Stimulated activated CD8-positive, alpha-beta memory T cell treated with anti-CD3 and anti-CD28 coated beads, Interleukin-2, amount 100 ng/mL, for 1 hour (primary cell): ENCODE measurements around the gene NAALADL2.
"Not testable (repeated sequence)": the region's sequence is repeated elsewhere in the genome, so short reads cannot be mapped to it uniquely, and the experiment has no call there.

Experiments used
- DNase-seq, 2 donors: peaks; one replicate each; pipeline ENCODE4 v3.0.0-alpha.2; 2020; ENCODE audit warnings: low read depth in 2 of 2

Gene NAALADL2

GRCh38 chr3:175580318-175580717, 721.2 kb downstream of the NAALADL2 start:
- no peak for DNase-seq

DNA sequence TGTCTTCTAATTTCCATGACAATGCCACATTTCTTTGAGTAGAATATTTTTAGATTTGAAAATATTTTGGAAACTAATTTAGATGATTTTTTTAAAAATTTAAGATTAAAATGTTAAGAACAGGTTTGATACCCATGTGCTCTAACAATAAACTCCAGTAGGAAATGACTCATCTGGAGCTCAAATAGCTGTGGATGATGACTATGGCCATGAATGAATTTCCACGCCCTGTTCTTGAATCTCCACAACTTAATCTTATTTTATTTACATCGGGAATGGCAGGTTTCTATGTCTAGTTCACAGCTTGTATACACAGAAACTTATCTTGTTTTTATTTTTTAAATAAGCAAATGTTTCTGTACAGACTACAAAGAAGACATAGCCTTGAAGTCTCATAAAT, 726.8 kb downstream of the NAALADL2 start:
- no peak for DNase-seq

DNA sequence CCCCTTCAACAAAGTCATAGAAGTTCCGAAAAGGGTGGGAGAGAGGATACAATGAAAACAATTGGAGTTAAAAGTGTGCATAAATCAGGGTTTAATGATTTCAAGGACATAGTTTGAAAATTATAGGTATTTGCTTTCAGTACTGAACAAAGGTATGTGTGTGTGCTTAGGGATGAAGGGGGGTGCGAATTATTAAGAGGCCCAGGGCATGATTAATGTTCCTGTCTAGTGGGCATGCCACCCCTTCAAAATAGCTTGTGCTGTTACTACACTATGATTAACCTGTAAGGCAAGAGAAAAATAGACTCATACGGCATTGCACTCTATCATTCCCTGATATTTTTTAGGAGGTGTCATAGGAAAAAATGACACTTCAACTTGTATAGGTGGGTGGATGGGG, 731.6 kb downstream of the NAALADL2 start:
- DNase-seq: no peak

GRCh38 chr3:175591375-175591774, 732.2 kb downstream of the NAALADL2 start:
- no peak for DNase-seq

GRCh38 chr3:175593331-175593730, 734.2 kb downstream of the NAALADL2 start:
- no peak for DNase-seq

GRCh38 chr3:175598740-175599139, 739.6 kb downstream of the NAALADL2 start:
- DNase-seq: no peak

DNA sequence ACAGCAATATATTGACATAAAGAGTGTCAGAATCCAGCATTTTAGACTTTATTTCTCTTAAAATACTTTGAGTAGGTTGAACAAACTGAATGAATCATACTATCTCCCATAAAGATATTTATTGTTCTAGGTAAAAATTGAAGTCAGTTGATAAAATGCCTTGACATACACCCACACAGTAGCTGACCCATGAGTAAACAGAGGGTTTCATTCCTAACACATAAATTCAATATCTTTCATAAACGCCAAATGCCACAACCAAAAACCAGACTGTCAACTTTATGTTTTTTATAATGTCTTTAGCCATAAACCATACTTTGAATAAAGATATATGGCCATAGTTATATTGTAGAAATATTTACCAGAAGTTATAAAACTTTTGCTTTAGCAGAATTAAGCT, 742.4 kb downstream of the NAALADL2 start:
- no peak for DNase-seq

- no peak for DNase-seq
Measured at GRCh38 chr3:175605851-175606250, 746.7 kb downstream of the NAALADL2 start.

DNA sequence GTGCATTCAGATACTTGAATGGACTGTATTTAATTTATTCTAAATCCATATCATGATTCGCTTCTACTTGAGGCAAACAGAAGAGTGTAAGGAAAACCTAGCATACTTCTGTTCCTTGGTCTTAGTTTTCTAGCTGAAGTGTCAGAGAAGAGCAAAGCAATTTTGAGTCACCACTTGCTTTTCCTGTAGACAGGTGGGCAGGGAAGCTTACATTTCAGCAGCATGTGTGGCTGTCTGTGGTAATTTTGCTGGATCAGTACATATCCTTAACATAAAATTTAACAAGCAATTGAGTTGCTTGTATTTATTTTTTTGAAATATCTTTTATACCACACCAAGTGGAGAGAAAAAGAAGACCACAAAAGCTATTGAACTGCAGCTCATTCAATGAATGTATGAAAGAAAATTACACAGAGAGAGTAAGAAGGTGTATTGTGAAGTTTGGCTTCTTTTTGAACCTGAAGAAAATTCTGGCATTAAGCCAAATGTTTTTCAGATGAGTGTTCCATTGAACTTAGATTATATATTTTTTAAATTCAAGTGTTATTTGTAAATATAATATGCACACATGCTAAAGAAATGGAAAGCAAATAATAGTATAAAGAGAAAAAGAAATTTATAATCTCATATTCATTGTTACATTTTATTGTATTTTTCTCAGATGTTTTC, 747.6 kb downstream of the NAALADL2 start:
- no peak for DNase-seq

DNA sequence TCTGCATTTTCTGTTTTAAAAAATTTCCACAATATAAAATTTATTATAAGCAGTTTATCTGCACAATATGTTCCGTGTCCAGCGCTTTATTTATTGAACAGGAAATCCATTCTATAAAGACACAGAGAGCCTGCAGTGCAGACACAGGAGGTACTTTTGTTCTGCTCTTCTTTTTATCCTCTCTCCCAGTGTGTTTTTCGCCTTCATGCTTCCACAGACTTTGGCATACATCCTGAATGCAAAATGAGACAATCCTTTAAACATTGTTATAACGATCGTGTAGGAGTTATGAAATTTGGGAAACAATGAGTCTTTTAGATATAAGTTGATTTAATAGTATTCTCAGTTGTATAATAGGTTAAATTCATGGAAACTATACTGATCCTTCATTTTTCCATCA, 749.2 kb downstream of the NAALADL2 start:
- no peak for DNase-seq

DNA sequence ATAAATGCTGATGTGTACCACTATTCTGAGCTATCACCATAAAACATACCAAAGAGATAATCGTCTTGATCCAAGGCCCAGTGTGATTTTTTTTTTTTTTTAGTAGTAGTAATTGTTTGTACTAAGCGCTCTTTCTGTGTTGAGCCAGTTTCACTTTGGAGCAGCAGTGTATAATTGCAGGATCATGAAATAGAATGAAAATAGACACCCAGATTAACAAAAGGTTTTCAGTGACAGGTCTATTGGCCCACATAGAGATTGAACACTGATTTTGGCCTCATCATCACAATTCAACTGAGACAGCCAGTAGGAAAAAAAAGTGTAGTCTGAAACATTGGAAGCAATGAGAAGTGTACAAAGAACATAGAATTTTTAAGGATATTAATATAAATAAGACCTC, 749.8 kb downstream of the NAALADL2 start:
- no peak for DNase-seq

- DNase-seq: no peak
Measured at GRCh38 chr3:175612487-175613196, 753.5 kb downstream of the NAALADL2 start.

DNA sequence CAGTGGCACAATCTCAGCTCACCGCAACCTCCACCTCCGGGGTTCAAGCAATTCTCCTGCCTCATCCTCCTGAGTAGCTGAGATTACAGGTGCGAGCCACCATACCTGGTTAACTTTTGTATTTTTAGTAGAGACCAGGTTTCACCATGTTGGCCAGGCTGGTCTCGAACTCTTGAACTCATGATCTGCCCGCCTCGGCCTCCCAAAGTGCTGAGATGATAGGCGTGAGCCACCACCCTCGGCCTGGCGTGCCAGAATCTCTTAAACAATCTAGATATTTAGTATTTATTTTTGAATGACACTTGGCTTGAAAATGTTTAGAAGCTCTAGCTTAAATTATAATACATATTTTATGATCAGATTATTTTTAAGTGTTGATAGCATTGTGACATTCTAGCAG, 755.0 kb downstream of the NAALADL2 start:
- DNase-seq: not testable (repeated sequence)

DNA sequence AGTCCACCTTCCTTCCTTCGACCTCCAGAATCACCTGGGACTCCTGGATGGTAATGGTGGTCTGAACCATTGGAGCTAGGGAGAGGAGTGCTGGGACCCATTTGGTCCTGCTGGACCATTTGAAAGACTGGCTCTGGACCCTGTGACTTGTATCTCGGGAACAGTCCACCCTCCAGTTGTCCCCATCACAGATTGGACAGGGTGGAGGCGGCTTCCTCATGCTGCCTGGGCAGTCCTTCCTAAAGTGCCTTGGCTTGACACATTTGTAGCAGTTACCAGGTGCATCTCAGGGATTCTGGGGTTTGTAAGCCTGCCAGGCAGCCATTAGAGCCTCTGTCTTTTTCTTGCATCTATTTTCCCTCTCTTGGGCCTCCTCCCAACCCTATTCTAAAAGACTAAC, 758.1 kb downstream of the NAALADL2 start:
- no peak for DNase-seq

DNA sequence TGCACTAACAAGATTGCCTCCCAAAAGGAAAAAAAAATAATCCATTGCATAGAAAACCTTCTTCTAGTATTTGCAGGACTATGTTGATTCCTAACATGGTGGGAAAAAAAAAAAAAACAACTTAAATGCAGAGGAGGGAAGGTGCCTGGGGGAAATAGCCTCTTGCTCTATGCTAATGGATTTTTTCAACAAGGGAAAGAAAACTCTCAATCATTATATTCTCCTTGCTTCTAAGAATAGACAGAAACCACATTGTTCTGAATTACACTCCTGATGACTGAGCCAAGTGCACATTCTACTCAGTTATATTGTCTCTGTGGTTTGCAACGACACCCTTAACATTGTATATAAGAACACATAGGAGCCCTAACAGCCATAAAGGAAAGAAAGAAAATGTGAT, 760.2 kb downstream of the NAALADL2 start:
- no peak for DNase-seq

DNA sequence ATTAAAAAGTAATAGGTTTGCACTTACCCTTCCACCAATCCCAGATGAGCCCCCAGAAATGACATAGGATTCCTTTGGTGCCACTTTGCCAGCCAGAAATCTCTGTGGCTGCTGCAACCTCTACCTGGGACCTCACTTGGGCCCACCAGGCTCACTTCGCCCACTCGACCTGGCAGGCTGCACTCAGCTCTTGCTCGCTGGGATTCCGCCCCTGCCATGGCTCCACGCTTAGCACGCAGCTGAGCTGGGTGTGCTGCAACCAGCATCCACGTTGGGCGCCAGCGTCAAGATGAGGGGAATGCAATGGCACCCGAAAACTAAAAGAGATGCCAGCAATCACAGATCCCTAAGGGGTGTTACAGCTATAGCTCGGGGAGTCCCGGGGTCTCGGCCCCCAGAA, 761.0 kb downstream of the NAALADL2 start:
- DNase-seq: no peak

DNA sequence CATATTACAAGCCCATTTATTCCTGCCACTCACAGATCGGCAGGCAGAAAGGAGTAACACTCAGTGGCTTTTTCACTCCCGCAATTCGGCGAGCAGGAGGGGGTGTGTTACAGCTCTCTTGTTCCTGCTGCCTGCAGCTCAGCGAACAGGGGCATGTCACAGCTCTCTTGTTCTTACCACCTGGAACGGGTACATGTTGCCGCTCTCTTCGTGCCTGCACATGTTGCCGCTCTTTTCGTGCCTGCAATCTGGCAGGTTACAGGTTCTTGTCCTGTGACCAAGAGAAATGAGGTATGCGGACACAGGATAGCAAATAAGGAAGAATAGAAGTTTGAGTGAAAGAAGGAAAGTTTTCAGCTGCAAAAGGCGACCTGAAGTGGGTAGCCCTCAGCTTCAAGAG, 761.4 kb downstream of the NAALADL2 start:
- DNase-seq: no peak

DNA sequence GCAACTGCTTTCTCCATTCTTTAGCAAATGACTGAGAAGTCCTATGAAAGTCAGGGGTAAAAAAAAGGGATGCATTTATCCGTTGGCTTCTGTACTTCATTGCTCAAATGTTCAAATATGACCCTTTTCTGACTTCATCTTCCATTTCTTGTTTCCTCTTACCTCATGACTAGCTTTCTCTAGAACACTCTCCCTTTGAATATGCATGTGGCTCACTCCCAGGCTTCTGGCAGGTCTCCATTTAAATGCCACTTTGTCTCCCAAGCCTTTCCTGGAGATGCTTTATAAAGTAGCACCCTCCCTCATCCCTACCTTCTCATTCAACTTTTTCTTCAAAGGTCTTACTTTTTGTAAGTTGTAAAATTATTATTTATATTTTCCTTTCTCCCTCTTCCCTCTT, 781.8 kb downstream of the NAALADL2 start:
- DNase-seq: no peak

DNA sequence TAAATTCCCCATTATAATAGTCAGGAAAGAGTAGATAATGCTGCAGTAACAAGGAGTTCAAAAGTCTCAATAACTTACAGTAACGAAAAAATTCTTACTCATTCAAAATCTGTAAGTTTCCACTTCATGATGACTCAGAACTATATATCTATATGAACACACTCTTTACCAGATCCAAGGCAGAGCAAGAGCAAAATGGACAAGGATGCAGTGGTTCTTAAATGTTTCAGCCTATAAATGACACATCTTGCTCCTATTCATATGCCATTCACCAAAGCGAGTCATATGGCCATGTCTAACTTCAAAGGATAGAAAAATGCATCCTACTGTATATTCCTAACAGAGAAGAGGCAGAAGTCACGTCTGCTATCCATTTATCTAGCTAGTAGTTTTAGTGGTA, 787.7 kb downstream of the NAALADL2 start:
- no peak for DNase-seq

- DNase-seq: no peak
Measured at GRCh38 chr3:175648899-175649298, 789.8 kb downstream of the NAALADL2 start.

DNA sequence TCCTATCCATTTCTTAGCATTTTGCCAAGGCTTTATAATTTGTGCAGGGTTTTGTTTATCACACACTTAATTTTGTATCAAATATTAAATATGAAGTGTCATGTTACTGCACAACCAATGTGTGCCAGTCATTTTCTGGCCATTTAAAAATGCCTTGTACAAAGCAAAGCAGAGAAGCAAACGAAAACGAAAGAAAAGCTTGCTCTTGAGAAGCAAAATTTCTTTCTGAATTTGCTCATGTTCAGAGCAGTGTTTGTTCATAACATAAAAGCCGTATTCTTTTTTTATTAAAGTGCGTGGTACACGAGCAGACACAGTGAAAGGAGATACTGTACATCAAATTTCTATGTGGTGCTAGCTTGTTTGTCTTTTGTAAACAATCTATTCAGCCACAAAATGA, 792.6 kb downstream of the NAALADL2 start:
- DNase-seq: no peak

DNA sequence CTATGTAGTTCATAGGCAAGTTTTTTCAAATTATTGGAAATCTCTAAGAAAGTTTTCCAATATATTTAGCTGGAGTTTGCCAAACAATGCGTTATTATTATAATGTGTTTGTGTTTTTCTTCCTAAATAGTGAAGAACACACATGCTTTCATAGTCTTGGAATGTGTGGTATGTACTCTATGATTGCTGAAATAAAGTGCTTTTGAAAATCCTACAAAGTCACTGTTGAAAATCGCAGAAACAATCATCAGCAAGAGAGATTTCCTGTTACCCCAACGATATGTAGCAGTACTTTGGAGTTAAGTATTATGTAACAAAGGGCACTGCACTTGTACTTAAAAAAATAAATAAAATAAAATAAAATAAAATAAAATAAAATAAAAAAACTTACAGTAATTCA, 796.2 kb downstream of the NAALADL2 start:
- DNase-seq: no peak

DNA sequence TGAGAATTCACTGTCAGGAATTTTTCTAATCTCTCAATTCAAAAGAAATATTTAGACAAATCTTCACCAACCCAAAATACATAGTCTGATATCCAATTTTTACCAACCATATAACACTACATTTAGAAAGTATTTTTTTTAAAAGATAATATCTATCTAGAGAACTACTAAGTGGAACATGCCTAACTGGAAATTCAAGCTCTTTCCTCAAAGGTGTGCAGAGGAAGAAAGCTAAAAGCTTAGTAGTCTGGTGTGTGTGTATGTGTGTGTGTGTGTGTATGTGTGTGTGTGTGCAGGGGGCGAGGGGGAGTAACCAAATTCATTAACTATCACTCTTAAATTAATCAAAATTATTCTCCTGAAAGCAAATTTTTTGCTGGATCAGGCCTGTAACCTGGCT, 797.3 kb downstream of the NAALADL2 start:
- no peak for DNase-seq
